NCI-H1105 treated with DMSO at 0.1 percent for 48 hours (cell line): ENCODE results near the gene UTP25.
"Not testable (repeated sequence)": the region's sequence is repeated elsewhere in the genome, so short reads cannot be mapped to it uniquely, and the experiment has no call there.

ENCODE experiments used
- DNase-seq: peaks from one replicate; lab custom pipeline; 2025; lab: John Stamatoyannopoulos, UW

The UTP25 gene

GRCh38 chr1:209871430-209871829, 43.7 kb downstream of the UTP25 start:
- no peak for DNase-seq

GRCh38 chr1:209873067-209873799, 45.5 kb downstream of the UTP25 start:
- DNase-seq = peak; percentile 52

DNA sequence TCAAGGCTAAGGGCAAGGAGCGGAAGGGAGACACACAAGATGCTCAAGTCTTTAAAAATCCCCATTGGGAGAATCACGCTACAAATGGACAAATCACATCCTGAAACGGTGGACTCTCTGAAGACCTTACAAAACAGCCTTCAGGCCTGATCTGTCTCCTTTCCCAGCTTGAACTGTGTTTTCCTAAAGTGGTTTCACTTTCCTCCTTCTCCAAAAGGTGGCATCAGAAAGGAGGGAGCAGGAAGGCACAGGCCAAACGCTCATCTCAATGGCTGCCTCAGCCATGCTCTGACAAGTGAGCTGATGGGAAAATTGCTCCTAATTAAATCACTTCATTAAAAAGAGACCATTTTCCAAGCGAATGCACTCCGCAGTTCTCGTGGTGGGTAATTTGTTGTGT, 47.7 kb downstream of the UTP25 start:
- DNase-seq = peak; percentile 95

DNA sequence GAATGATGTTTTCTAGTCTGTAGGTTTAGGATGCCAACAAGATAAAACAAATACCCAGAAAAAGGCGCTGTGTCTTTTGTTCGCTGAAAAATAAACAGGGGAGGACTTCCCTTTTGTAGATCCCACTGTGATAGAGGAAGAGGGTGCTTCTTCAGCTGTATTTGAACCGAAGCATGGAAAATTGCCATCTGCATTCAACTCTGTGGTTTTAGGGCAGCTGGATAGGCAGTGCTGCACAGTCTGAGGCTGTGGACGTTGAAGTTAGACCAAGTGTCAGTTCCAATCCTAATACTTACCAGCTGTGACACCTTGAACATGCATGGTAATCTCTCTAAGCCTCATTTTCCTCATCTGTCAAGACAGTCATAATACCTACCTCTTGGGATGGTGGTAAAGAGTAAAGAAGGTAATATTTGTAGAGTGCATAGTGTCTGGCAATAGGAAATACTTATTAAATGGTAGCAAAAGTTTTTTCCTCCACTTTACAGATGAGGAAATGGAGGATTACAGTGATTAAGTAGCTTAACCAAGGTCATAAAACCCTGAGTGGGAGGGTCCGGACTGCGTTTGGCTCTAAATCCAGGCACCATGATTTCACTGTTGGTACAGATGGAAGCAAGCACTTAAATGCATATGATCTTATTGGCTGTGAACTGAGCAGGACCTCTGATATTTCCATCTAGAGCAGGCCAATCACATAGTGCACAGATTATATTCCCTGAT, 48.5 kb downstream of the UTP25 start:
- DNase-seq = peak; percentile 78

- DNase-seq = no peak
Measured at GRCh38 chr1:209877087-209877764, 49.5 kb downstream of the UTP25 start.

DNA sequence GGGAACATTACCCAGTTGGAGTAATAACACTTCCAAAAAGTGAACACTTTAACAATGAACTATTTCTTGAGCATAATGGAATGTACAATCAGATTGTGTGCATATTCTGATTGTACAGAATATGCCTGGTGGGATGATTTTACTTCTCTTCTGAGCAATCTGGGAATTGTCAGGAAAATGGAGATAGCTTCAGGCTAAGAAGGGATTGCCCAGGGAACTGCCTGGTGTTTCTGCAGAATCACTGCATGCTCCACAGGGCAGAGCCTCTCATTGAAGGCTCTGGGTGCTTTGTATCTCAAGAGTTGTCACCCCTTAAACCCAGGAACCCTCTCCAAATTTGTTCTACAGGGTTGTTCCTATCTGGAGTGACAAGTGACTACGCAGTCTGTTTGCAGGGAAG, 51.2 kb downstream of the UTP25 start:
- DNase-seq = no peak

GRCh38 chr1:209879539-209879938, 51.8 kb downstream of the UTP25 start:
- peak; percentile 74 for DNase-seq

GRCh38 chr1:209880031-209880430, 52.3 kb downstream of the UTP25 start:
- no peak for DNase-seq

GRCh38 chr1:209881619-209882018, 53.8 kb downstream of the UTP25 start:
- DNase-seq = no peak

GRCh38 chr1:209882286-209882685, 54.5 kb downstream of the UTP25 start:
- DNase-seq = no peak

GRCh38 chr1:209882942-209883340, 55.2 kb downstream of the UTP25 start:
- DNase-seq = no peak

- DNase-seq = no peak
Measured at GRCh38 chr1:209883341-209883971, 55.7 kb downstream of the UTP25 start.

DNA sequence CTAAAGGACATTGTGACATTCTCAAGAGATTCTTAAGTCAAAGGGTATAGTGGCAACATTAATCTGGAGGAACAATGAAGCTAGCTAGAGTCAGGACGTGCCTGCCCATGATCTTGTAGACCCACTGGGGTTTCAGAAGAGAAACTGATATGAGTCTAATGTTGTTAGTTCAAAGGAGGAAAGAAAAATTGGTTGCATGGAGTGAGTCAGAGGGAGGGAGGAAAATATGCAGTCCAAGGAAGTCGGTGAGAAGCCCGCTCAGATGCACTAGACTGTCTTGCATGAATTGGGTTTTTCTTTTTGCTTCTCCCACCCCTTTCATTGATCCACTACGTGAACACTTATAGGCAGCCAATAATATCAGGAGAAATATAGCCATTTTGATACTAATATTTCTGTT, 56.5 kb downstream of the UTP25 start:
- no peak for DNase-seq

- no peak for DNase-seq
Measured at GRCh38 chr1:209884665-209885117, 56.9 kb downstream of the UTP25 start.

DNA sequence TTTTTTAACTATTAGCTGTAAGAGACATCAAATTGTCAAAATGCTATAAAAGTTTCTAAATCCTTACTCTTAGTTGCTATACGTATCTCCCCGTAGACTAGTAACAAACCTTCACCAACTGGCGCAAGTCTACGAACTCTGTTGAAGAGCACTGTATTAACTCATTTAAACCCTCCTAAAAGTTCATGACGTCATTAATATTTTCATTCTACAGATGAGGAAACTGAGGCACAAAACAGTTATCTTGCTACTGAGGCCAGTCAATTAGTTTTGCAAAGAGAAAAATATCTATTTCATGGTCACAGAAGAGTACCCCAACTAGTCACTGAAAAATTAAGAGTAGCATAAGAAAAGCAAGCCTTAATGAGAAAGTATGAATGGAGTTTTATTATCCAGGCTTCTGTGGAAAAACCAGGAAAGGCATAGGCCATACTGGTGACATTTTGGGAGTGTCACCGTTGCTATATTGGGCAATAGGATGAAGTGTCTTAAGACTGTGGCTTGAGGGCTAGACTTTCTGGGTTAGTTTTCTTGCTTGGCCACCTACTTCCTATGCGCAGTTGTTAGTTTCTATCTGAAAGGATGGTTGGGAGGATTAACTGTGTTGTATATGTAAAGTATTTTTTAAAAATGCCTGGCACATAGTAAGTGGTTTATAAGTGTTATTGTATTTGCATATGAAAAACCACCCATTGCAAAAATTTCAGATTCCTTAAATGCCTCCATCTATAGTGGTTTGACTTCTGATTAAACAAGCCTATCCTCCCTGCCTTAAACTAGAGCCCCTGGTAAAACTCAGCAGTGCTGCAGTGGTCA, 57.8 kb downstream of the UTP25 start:
- no peak for DNase-seq

GRCh38 chr1:209886219-209886536, 58.4 kb downstream of the UTP25 start:
- no peak for DNase-seq

DNA sequence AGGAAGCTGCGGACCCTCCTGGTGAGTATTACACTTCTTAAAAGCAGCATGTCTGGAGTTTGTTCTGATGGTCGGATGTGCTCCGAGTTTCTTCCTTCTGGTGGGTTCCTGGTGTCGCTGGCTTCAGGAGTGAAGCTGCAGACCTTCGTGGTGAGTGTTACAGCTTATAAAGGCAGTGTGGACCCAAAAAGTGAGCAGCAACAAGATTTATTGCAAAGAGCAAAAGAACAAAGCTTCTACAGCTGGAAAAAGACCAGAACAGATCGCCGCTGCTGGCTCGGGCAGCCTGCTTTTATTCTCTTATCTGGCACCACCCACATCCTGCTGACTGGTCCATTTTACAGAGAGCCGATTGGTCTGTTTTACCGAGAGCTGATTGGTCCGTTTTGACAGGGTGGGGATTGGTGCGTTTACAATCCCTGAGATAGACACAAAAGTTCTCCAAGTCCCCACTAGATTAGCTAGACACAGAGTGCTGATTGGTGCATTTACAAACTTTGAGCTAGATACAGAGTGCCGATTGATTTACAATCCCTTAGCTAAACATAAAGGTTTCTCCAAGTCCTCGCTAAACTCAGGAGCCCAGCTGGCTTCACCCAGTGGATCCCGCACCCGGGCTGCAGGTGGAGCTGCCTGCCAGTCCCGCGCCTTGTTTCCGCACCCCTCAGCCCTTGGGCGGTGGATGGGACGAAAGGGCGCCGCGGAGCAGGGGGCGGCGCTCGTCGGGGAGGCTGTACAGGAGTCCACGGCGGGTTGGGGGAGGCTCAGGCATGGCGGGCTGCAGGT, 60.7 kb downstream of the UTP25 start:
- not testable (repeated sequence) for DNase-seq

DNA sequence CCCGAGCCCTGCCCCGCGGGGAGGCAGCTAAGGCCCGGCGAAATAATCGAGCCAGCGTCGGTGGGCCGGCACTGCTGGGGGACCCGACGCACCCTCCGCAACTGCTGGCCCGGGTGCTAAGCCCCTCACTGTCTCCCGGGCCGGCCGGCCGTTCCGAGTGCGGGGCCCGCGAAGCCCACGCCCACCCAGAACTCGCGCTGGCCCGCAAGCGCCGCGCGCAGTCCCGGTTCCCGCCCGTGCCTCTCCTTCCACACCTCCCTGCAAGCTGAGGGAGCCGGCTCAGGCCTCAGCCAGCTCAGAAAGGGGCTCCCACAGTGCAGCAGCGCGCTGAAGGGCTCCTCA, 61.3 kb downstream of the UTP25 start:
- DNase-seq = no peak

GRCh38 chr1:209890641-209891330, 63.0 kb downstream of the UTP25 start:
- no peak for DNase-seq

GRCh38 chr1:209893751-209894150, 66.0 kb downstream of the UTP25 start:
- DNase-seq = no peak
